HepG2 (cell line): ENCODE measurements around the gene PIH1D2. TPM values are rescaled to one million over a fixed set of nuclear protein-coding genes. Genes with fewer than 3 reads are reported as not detected.

Source experiments
- ATF2 ChIP-seq: sonication (generic); formaldehyde crosslinking; IDR thresholded peaks from 2 replicates; pipeline ENCODE4 v1.4.0; 2020; ENCODE audit warnings: missing genetic modification reagents
- E2F5 ChIP-seq: sonication (generic); formaldehyde crosslinking; conservative IDR thresholded peaks from 2 replicates; pipeline ENCODE4 v1.4.0; 2020; ENCODE audit warnings: missing genetic modification reagents
- KDM6A ChIP-seq: IDR thresholded peaks from 2 replicates; pipeline ENCODE4 v1.6.1; 2016; ENCODE audit warnings: low read depth
- PAX8 ChIP-seq: sonication (generic); formaldehyde crosslinking; IDR thresholded peaks from 2 replicates; pipeline ENCODE4 v1.8.0; 2022; ENCODE audit warnings: mild to moderate bottlenecking, missing genetic modification reagents, borderline replicate concordance
- REPIN1 ChIP-seq: sonication (generic); formaldehyde crosslinking; IDR thresholded peaks from 2 replicates; pipeline ENCODE4 v1.8.0; 2022; ENCODE audit warnings: missing genetic modification reagents, low read depth, mild to moderate bottlenecking, borderline replicate concordance
- RNF2 ChIP-seq: fragments of 450-650 bp; conservative IDR thresholded peaks from 2 replicates; pipeline ENCODE4 v1.6.1; 2016; ENCODE audit warnings: low read depth
- ZBTB40 ChIP-seq, 2 experiments: fragments of 450-650 bp in 1 of 2; sonication (generic) in 1 of 2; formaldehyde crosslinking in 1 of 2; IDR thresholded peaks; 2 replicates each; pipeline versions ENCODE4 v1.6.1 to v1.8.0; 2016 to 2022; ENCODE audit warnings: antibody characterized with exemption in 1 of 2, mild to moderate bottlenecking in 1 of 2, missing genetic modification reagents in 1 of 2
- ZIK1 ChIP-seq: sonication (generic); formaldehyde crosslinking; IDR thresholded peaks from 2 replicates; pipeline ENCODE4 v1.5.0; 2020; ENCODE audit warnings: mild to moderate bottlenecking, low read depth, missing genetic modification reagents, borderline replicate concordance
- ZNF614 ChIP-seq: IDR thresholded peaks from 2 replicates; pipeline ENCODE4 v1.6.1; 2018; ENCODE audit warnings: missing biosample characterization, missing genetic modification reagents, inconsistent platforms, borderline replicate concordance
- ZNF737 ChIP-seq: sonication (generic); formaldehyde crosslinking; IDR thresholded peaks from 2 replicates; pipeline ENCODE4 v1.5.0; 2020; ENCODE audit warnings: missing genetic modification reagents, mild to moderate bottlenecking, borderline replicate concordance
- polyA plus RNA-seq, 8 experiments: library from polyadenylated mRNA; depleted of rRNA in 3 of 8; stranded (reverse) in 7 of 8; unstranded in 1 of 8; fragments of >200 nt; fragmentation: Illumina TruSeq in 4 of 8; extraction: Trizol in 4 of 8; gene quantifications; 2 replicates each; pipeline versions ENCODE4 v1.2.1 to v1.2.3, GENCODE V29; 2011 to 2016; ENCODE audit warnings: low read depth in 4 of 8, missing spikeins in 1 of 8, mixed read lengths in 1 of 8; ENCODE audit not compliant: insufficient read depth in 1 of 8
- total RNA-seq, 5 experiments: library from RNA; depleted of rRNA; stranded (reverse); fragments of >200 nt; fragmentation: Illumina TruSeq; extraction: Trizol; gene quantifications; 2 replicates each; pipeline ENCODE4 v1.2.3, GENCODE V29; 2016; ENCODE audit warnings: low read depth in 1 of 5
- TF ChIP-seq, protein P1 (sequence below): sonication (generic); formaldehyde crosslinking; IDR thresholded peaks from 2 replicates; pipeline ENCODE4 v1.8.0; 2022; ENCODE audit warnings: missing genetic modification reagents, mild to moderate bottlenecking, borderline replicate concordance

PIH1D2 gene
- total and polyA plus RNA-seq, 2 of the 13 experiments (the other 11 are each of a cell fraction or from before 2014, with no cell fraction given): 0.49 to 2.7 TPM

GRCh38 chr11:112073941-112074811 lies at the start of gene PIH1D2, which contains the start of gene NKAPD1 (continued):
- TF ChIP-seq, protein P1, sequence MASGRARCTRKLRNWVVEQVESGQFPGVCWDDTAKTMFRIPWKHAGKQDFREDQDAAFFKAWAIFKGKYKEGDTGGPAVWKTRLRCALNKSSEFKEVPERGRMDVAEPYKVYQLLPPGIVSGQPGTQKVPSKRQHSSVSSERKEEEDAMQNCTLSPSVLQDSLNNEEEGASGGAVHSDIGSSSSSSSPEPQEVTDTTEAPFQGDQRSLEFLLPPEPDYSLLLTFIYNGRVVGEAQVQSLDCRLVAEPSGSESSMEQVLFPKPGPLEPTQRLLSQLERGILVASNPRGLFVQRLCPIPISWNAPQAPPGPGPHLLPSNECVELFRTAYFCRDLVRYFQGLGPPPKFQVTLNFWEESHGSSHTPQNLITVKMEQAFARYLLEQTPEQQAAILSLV (CRISPR knock-in tag): peak; percentile 21; the same call in 1 of the 2 replicates
- TF ChIP-seq PAX8 (CRISPR knock-in tag) (no peak), ATF2 (peak; percentile 64; the same call in 1 of the 2 replicates), ZBTB40 (IDR thresholded peaks at IDR 0.05) (peak; percentile 98), ZBTB40 (CRISPR knock-in tag; IDR thresholded peaks at IDR 0.05) (peak; percentile 72), RNF2 (0 out of 2 replicates have a peak, but pooled peaks have one; percentile 35), ZNF737 (CRISPR knock-in tag) (peak; percentile 57; the same call in 1 of the 2 replicates), KDM6A (CRISPR knock-in tag) (no peak), REPIN1 (CRISPR knock-in tag) (no peak), ZNF614 (peak; percentile 60; the same call in 1 of the 2 replicates), E2F5 (no peak), ZIK1 (CRISPR knock-in tag) (no peak)
